Measurements from ENCODE around the gene GFI1B. TPM values are rescaled to one million over a fixed set of nuclear protein-coding genes. Genes with fewer than 3 reads are reported as not detected.

Gene GFI1B
- total RNA-seq, 1 donor from 2014 or later = 0.27 TPM

- DNase-seq = no peak
- TF ChIP-seq CTCF (IDR thresholded peaks at IDR 0.05; ENCODE audit: borderline replicate concordance) = no peak
- Histone ChIP-seq H3K36me3 (no peaks in the 10 kb centered on the region), H3K9me3 (replicated peaks) (no peaks in the 10 kb centered on the region), H3K27ac (replicated peaks) (no peak overlapping the region), H3K4me1 (peaks cover 8% of the 10 kb centered on the region), H3K27me3 (ENCODE audit: low read depth) (peaks cover 59% of the 10 kb centered on the region), H3K4me3 (no peak overlapping the region)
- intact Hi-C loops (cut with micrococcal nuclease) = no loop called here
Measured at GRCh38 chr9:132969783-132970182, 8.7 kb upstream of the GFI1B start.

GRCh38 chr9:132970324-132971062, 8.0 kb upstream of the GFI1B start:
- H3K4me1 ChIP-seq = peaks cover 8% of the 10 kb centered on the region
- H3K36me3 ChIP-seq = no peaks in the 10 kb centered on the region
- no peak overlapping the region for H3K4me3 ChIP-seq
- no peak for DNase-seq
- H3K27me3 ChIP-seq (ENCODE audit: low read depth) = peaks cover 66% of the 10 kb centered on the region
- intact Hi-C loops (cut with micrococcal nuclease) = no loop called here
- H3K9me3 ChIP-seq (replicated peaks) = no peaks in the 10 kb centered on the region
- TF ChIP-seq CTCF (IDR thresholded peaks at IDR 0.05; ENCODE audit: borderline replicate concordance) = no peak
- no peak overlapping the region for H3K27ac ChIP-seq (replicated peaks)

- no peak for TF ChIP-seq CTCF (IDR thresholded peaks at IDR 0.05; ENCODE audit: borderline replicate concordance)
- DNase-seq = no peak
- intact Hi-C loops (cut with micrococcal nuclease) = no loop called here
- peak overlapping the region; percentile 46 for H3K4me3 ChIP-seq
- peaks cover 8% of the 10 kb centered on the region for H3K4me1 ChIP-seq
- no peaks in the 10 kb centered on the region for H3K9me3 ChIP-seq (replicated peaks)
- H3K36me3 ChIP-seq = no peaks in the 10 kb centered on the region
- H3K27me3 ChIP-seq (ENCODE audit: low read depth) = peaks cover 87% of the 10 kb centered on the region
- H3K27ac ChIP-seq (replicated peaks) = no peak overlapping the region
Measured at GRCh38 chr9:132973166-132973565, 5.3 kb upstream of the GFI1B start.

GRCh38 chr9:132973713-132974112, 4.8 kb upstream of the GFI1B start:
- peaks cover 87% of the 10 kb centered on the region for H3K27me3 ChIP-seq (ENCODE audit: low read depth)
- no peaks in the 10 kb centered on the region for H3K36me3 ChIP-seq
- intact Hi-C loops (cut with micrococcal nuclease) = no loop called here
- H3K4me3 ChIP-seq = no peak overlapping the region
- TF ChIP-seq CTCF (IDR thresholded peaks at IDR 0.05; ENCODE audit: borderline replicate concordance) = no peak
- H3K27ac ChIP-seq (replicated peaks) = no peak overlapping the region
- no peak for DNase-seq
- H3K4me1 ChIP-seq = peaks cover 9% of the 10 kb centered on the region
- H3K9me3 ChIP-seq (replicated peaks) = no peaks in the 10 kb centered on the region

- intact Hi-C loops (cut with micrococcal nuclease) = no loop called here
- Histone ChIP-seq H3K27me3 (ENCODE audit: low read depth) (peaks cover 93% of the 10 kb centered on the region), H3K9me3 (replicated peaks) (no peaks in the 10 kb centered on the region), H3K4me1 (peaks cover 12% of the 10 kb centered on the region), H3K36me3 (no peaks in the 10 kb centered on the region), H3K27ac (replicated peaks) (no peak overlapping the region), H3K4me3 (no peak overlapping the region)
- TF ChIP-seq CTCF (IDR thresholded peaks at IDR 0.05; ENCODE audit: borderline replicate concordance) = no peak
- no peak for DNase-seq
Measured at GRCh38 chr9:132975961-132976360, 2.5 kb upstream of the GFI1B start.
